K562 (cell line): Measurements from ENCODE around the gene MAP3K6. TPM values are rescaled to one million over a fixed set of nuclear protein-coding genes. Genes with fewer than 3 reads are reported as not detected.

ENCODE experiments used
- DPF2 ChIP-seq: fragments of 450-650 bp; IDR thresholded peaks from 2 replicates; pipeline ENCODE4 v1.6.1; 2016
- MCM2 ChIP-seq: fragments of 450-650 bp; IDR thresholded peaks from 2 replicates; pipeline ENCODE4 v1.6.1; 2017; ENCODE audit warnings: low read depth, mild to moderate bottlenecking
- ZC3H11A ChIP-seq: IDR thresholded peaks from 2 replicates; pipeline ENCODE4 v1.6.1; 2012; ENCODE audit warnings: low read depth, low read length, improper control_type of control experiment
- ZNF76 ChIP-seq: fragments of 250-450 bp; sonication (Bioruptor Pico); IDR thresholded peaks from 2 replicates; pipeline ENCODE4 v1.4.0; 2020; ENCODE audit warnings: mild to moderate bottlenecking, moderate library complexity, borderline replicate concordance
- ZNF778 ChIP-seq: fragments of 450-650 bp; formaldehyde crosslinking; IDR thresholded peaks from 2 replicates; pipeline ENCODE4 v1.4.0; 2020; ENCODE audit warnings: mild to moderate bottlenecking, moderate library complexity
- polyA plus RNA-seq, 8 experiments: library from polyadenylated mRNA; depleted of rRNA in 4 of 8; stranded (reverse) in 5 of 8; unstranded in 3 of 8; fragments of >200 nt; fragmentation: Nextera tagmentation in 2 of 8; fragmentation: Illumina TruSeq in 1 of 8; extraction: Ambion mirVana in 2 of 8; extraction: Trizol in 1 of 8; gene quantifications; 2 replicates each; pipeline versions ENCODE4 v1.2.1 to v1.2.3, GENCODE V29; 2011 to 2014; ENCODE audit warnings: inconsistent platforms in 1 of 8, missing spikeins in 1 of 8
- total RNA-seq, 7 experiments: library from RNA; depleted of rRNA in 6 of 7; stranded (reverse); fragments of >200 nt in 6 of 7; fragmentation: Illumina TruSeq in 2 of 7; extraction: Trizol in 2 of 7; gene quantifications; 2 replicates each; pipeline versions ENCODE4 v1.2.1 to v1.2.3, GENCODE V29; 2011 to 2021; ENCODE audit warnings: low replicate concordance in 1 of 7
- TF ChIP-seq, protein P1 (sequence below): fragments of 200-800 bp; sonication (Bioruptor generic); IDR thresholded peaks from 2 replicates; pipeline ENCODE4 v1.6.1; 2016; ENCODE audit warnings: missing genetic modification characterization, missing compliant biosample characterization
- TF ChIP-seq, protein P2 (sequence below): sonication (generic); formaldehyde crosslinking; IDR thresholded peaks from 2 replicates; pipeline ENCODE4 v1.8.1; 2023; ENCODE audit warnings: missing genetic modification reagents, mild to moderate bottlenecking, borderline replicate concordance
- TF ChIP-seq, protein P3 (sequence below): fragments of 250-450 bp; sonication (Bioruptor Pico); IDR thresholded peaks from 2 replicates; pipeline ENCODE4 v1.5.0; 2021; ENCODE audit warnings: mild to moderate bottlenecking, moderate library complexity
- TF ChIP-seq, protein P4 (sequence below), 2 experiments: fragments of 450-650 bp in 1 of 2; IDR thresholded peaks; 2 replicates each; pipeline ENCODE4 v1.6.1; 2011 to 2017; ENCODE audit warnings: low read depth in 2 of 2, antibody characterized with exemption in 1 of 2, borderline replicate concordance in 1 of 2, low read length in 1 of 2, mild to moderate bottlenecking in 1 of 2, mixed read lengths in 1 of 2; ENCODE audit not compliant: control insufficient read depth in 1 of 2

The MAP3K6 gene
- total and polyA plus RNA-seq, 9 of the 15 experiments (the other 6 are each of a cell fraction or from before 2014, with no cell fraction given): 0.99 to 21.9 (median 7.0) TPM

DNA sequence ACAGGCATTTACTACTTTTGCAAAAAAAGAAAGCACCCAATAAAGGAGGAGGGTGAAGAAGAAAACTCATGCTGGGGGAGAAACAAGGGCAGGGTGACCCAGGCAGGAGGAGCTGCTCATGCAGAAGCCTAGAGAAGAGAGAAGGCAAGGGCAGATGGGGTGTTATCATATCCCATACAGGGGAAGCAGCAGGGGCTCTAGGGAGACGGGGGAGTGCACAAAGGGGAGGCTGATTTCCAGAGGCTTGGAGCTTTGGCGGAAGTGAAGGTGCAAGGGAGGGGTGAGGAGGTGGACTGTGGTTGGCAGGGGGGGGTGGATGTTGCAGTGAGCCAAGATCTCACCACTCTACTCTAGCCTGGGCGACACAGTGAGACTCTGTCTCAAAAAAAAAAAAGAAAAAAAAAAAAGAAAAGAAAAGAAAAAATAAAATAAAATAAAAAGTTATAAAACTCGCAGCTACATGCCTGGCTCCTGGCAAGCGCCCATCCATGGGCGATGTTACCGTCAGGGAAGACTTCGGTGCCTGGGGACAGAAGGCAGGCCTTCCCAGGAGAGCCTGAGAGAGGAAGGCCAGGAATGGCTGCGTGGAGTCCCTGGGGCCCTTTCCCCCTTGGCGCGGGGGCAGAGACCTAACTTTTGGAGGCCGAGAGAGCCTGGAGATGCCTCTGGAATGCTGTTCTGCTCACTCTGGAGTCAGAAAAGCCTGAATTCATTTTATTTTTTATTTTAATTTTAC lies 11.2 kb upstream of the MAP3K6 start (continued):
- TF ChIP-seq, protein P1, sequence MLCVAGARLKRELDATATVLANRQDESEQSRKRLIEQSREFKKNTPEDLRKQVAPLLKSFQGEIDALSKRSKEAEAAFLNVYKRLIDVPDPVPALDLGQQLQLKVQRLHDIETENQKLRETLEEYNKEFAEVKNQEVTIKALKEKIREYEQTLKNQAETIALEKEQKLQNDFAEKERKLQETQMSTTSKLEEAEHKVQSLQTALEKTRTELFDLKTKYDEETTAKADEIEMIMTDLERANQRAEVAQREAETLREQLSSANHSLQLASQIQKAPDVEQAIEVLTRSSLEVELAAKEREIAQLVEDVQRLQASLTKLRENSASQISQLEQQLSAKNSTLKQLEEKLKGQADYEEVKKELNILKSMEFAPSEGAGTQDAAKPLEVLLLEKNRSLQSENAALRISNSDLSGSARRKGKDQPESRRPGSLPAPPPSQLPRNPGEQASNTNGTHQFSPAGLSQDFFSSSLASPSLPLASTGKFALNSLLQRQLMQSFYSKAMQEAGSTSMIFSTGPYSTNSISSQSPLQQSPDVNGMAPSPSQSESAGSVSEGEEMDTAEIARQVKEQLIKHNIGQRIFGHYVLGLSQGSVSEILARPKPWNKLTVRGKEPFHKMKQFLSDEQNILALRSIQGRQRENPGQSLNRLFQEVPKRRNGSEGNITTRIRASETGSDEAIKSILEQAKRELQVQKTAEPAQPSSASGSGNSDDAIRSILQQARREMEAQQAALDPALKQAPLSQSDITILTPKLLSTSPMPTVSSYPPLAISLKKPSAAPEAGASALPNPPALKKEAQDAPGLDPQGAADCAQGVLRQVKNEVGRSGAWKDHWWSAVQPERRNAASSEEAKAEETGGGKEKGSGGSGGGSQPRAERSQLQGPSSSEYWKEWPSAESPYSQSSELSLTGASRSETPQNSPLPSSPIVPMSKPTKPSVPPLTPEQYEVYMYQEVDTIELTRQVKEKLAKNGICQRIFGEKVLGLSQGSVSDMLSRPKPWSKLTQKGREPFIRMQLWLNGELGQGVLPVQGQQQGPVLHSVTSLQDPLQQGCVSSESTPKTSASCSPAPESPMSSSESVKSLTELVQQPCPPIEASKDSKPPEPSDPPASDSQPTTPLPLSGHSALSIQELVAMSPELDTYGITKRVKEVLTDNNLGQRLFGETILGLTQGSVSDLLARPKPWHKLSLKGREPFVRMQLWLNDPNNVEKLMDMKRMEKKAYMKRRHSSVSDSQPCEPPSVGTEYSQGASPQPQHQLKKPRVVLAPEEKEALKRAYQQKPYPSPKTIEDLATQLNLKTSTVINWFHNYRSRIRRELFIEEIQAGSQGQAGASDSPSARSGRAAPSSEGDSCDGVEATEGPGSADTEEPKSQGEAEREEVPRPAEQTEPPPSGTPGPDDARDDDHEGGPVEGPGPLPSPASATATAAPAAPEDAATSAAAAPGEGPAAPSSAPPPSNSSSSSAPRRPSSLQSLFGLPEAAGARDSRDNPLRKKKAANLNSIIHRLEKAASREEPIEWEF (CRISPR knock-in tag): no peak
- TF ChIP-seq ZNF76 (CRISPR knock-in tag): no peak
- no peak for TF ChIP-seq ZC3H11A
- no peak for TF ChIP-seq ZNF778 (CRISPR knock-in tag)
- TF ChIP-seq, protein P2, sequence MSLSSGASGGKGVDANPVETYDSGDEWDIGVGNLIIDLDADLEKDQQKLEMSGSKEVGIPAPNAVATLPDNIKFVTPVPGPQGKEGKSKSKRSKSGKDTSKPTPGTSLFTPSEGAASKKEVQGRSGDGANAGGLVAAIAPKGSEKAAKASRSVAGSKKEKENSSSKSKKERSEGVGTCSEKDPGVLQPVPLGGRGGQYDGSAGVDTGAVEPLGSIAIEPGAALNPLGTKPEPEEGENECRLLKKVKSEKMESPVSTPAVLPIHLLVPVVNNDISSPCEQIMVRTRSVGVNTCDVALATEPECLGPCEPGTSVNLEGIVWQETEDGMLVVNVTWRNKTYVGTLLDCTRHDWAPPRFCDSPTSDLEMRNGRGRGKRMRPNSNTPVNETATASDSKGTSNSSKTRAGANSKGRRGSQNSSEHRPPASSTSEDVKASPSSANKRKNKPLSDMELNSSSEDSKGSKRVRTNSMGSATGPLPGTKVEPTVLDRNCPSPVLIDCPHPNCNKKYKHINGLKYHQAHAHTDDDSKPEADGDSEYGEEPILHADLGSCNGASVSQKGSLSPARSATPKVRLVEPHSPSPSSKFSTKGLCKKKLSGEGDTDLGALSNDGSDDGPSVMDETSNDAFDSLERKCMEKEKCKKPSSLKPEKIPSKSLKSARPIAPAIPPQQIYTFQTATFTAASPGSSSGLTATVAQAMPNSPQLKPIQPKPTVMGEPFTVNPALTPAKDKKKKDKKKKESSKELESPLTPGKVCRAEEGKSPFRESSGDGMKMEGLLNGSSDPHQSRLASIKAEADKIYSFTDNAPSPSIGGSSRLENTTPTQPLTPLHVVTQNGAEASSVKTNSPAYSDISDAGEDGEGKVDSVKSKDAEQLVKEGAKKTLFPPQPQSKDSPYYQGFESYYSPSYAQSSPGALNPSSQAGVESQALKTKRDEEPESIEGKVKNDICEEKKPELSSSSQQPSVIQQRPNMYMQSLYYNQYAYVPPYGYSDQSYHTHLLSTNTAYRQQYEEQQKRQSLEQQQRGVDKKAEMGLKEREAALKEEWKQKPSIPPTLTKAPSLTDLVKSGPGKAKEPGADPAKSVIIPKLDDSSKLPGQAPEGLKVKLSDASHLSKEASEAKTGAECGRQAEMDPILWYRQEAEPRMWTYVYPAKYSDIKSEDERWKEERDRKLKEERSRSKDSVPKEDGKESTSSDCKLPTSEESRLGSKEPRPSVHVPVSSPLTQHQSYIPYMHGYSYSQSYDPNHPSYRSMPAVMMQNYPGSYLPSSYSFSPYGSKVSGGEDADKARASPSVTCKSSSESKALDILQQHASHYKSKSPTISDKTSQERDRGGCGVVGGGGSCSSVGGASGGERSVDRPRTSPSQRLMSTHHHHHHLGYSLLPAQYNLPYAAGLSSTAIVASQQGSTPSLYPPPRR (CRISPR knock-in tag): no peak
- TF ChIP-seq DPF2: peak; percentile 37; the same call in 1 of the 2 replicates
- no peak for TF ChIP-seq MCM2
- TF ChIP-seq, protein P3, sequence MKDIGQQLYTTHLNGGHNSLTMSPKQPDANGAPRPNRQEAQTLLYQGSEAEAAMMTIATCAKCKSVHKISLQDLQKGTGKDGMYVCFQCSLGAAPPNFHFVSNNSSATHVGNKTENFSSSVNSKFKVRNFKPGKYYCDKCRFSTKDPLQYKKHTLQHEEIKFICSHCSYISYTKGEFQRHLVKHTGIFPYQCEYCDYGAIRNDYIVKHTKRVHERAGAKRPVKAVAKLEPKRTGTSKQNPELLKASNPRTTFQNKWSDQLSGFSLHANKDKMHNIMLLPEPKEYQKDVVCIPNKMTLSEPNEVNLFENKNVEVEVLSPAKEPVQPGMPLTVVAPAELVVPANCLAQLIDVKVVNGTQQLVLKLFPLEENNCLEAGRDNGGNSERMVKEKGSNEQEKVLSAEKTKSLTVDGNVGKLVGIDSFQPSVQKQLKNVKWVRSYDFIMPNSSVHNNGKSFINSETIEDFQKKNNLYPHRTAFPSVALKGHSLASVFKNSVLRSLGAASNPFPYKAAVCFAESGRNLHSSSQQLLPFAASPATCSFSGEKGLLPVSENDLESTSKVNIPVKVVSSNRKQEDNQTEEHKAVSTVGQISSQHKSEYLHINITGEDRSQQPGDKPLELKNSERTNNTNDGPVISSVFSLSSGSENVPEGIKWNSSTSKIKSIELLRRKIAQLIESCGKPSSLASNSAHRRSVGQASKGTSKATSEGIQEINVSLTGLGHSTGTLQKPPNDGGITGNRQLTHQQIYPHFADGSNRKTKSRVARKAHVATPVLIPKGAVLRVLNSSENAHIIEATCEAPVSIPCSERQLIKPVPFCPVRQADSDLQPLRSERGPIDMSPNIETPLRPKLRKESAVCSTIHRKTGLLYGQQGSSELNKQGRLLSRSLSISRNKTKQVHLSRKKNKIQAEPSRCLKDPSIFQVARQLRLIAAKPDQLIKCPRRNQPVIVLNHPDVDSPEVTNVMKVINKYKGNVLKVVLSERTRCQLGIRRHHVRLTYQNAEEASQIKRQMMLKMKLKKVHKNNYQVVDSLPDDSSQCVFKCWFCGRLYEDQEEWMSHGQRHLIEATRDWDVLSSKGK (CRISPR knock-in tag): no peak
- TF ChIP-seq, protein P4, sequence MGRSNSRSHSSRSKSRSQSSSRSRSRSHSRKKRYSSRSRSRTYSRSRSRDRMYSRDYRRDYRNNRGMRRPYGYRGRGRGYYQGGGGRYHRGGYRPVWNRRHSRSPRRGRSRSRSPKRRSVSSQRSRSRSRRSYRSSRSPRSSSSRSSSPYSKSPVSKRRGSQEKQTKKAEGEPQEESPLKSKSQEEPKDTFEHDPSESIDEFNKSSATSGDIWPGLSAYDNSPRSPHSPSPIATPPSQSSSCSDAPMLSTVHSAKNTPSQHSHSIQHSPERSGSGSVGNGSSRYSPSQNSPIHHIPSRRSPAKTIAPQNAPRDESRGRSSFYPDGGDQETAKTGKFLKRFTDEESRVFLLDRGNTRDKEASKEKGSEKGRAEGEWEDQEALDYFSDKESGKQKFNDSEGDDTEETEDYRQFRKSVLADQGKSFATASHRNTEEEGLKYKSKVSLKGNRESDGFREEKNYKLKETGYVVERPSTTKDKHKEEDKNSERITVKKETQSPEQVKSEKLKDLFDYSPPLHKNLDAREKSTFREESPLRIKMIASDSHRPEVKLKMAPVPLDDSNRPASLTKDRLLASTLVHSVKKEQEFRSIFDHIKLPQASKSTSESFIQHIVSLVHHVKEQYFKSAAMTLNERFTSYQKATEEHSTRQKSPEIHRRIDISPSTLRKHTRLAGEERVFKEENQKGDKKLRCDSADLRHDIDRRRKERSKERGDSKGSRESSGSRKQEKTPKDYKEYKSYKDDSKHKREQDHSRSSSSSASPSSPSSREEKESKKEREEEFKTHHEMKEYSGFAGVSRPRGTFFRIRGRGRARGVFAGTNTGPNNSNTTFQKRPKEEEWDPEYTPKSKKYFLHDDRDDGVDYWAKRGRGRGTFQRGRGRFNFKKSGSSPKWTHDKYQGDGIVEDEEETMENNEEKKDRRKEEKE (IDR thresholded peaks at IDR 0.05; ENCODE audit: borderline replicate concordance in 1 of 2, control insufficient read depth in 1 of 2, low read depth in 2 of 2, low read length in 1 of 2): no peak
